Measurements from ENCODE around the gene TAMALIN. TPM values are rescaled to one million over a fixed set of nuclear protein-coding genes. Genes with fewer than 3 reads are reported as not detected.

TAMALIN gene
- polyA plus RNA-seq, 1 donor from 2014 or later, result 6.1 TPM

DNA sequence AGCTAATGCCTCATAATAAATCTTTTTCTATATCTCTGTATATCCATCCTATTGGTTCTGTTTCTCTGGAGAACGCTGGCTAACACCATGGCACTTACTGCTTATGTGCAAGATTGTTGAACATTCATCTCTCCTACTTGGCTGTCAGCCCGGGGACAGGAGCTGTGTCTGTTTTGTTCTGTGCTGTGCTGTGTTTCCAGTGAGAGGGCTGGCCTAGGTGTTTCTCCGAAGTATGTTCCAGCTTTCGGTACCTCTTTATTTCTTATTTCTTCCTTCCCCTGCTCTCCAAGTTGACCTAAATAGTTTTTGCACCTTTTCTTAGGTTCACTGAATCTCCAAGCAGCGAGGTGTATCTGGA, 25.7 kb downstream of the TAMALIN start:
- Histone ChIP-seq H3K36me3 (ENCODE audit: insufficient read depth, low read length) (no peaks in the 10 kb centered on the region), H3K4me3 (ENCODE audit: low read length) (peak overlapping the region; percentile 68), H4K20me1 (ENCODE audit: insufficient read depth) (no peaks in the 10 kb centered on the region), H3K4me2 (ENCODE audit: low read length) (peak overlapping the region; percentile 47), H3K9me2 (ENCODE audit: insufficient read depth, low read length) (no peaks in the 10 kb centered on the region), H3F3A (ENCODE audit: insufficient read depth, low read length, poor library complexity, severe bottlenecking) (no peaks in the 10 kb centered on the region), H3K27ac (ENCODE audit: low read length) (peak overlapping the region; percentile 64), H3K79me2 (replicated peaks; ENCODE audit: insufficient read depth, low read length) (no peaks in the 10 kb centered on the region), H2AFZ (ENCODE audit: low read depth, low read length) (no peak overlapping the region), H3K27me3 (ENCODE audit: insufficient read depth, low read depth, low read length) (no peaks in the 10 kb centered on the region), H3K9ac (ENCODE audit: low read length) (peak overlapping the region; percentile 74), H3K9me3 (ENCODE audit: low read length) (no peaks in the 10 kb centered on the region)
- TF ChIP-seq TAF1 (IDR thresholded peaks at IDR 0.05; ENCODE audit: low read depth) (peak; percentile 18), REST (IDR thresholded peaks at IDR 0.05; ENCODE audit: borderline replicate concordance) (peak; percentile 42), RAD21 (conservative IDR thresholded peaks at IDR 0.05) (no peak)
- TF ChIP-seq, protein P1, sequence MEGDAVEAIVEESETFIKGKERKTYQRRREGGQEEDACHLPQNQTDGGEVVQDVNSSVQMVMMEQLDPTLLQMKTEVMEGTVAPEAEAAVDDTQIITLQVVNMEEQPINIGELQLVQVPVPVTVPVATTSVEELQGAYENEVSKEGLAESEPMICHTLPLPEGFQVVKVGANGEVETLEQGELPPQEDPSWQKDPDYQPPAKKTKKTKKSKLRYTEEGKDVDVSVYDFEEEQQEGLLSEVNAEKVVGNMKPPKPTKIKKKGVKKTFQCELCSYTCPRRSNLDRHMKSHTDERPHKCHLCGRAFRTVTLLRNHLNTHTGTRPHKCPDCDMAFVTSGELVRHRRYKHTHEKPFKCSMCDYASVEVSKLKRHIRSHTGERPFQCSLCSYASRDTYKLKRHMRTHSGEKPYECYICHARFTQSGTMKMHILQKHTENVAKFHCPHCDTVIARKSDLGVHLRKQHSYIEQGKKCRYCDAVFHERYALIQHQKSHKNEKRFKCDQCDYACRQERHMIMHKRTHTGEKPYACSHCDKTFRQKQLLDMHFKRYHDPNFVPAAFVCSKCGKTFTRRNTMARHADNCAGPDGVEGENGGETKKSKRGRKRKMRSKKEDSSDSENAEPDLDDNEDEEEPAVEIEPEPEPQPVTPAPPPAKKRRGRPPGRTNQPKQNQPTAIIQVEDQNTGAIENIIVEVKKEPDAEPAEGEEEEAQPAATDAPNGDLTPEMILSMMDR (IDR thresholded peaks at IDR 0.05; ENCODE audit: poor library complexity, severe bottlenecking), result no peak

- no peak overlapping the region for H2AFZ ChIP-seq (ENCODE audit: low read depth, low read length)
Measured at GRCh38 chr12:52032804-52033445, 26.2 kb downstream of the TAMALIN start.

More at GRCh38 chr12:52032804-52033445, 26.2 kb downstream of the TAMALIN start:
- Histone ChIP-seq H3K79me2 (replicated peaks; ENCODE audit: insufficient read depth, low read length) (no peaks in the 10 kb centered on the region), H3F3A (ENCODE audit: insufficient read depth, low read length, poor library complexity, severe bottlenecking) (no peaks in the 10 kb centered on the region), H3K4me3 (ENCODE audit: low read length) (peak overlapping the region; percentile 68), H3K4me2 (ENCODE audit: low read length) (peak overlapping the region; percentile 47), H3K9me3 (ENCODE audit: low read length) (no peaks in the 10 kb centered on the region), H3K9me2 (ENCODE audit: insufficient read depth, low read length) (no peaks in the 10 kb centered on the region), H3K27ac (ENCODE audit: low read length) (peak overlapping the region; percentile 64), H3K9ac (ENCODE audit: low read length) (peak overlapping the region; percentile 74), H3K36me3 (ENCODE audit: insufficient read depth, low read length) (no peaks in the 10 kb centered on the region), H3K27me3 (ENCODE audit: insufficient read depth, low read depth, low read length) (no peaks in the 10 kb centered on the region), H4K20me1 (ENCODE audit: insufficient read depth) (no peaks in the 10 kb centered on the region)
- TF ChIP-seq, protein P1 (IDR thresholded peaks at IDR 0.05; ENCODE audit: poor library complexity, severe bottlenecking), result no peak
- TF ChIP-seq EZH2 (IDR thresholded peaks at IDR 0.05; ENCODE audit: borderline replicate concordance, insufficient read depth, low read length, poor library complexity, severe bottlenecking) (no peak), SMC3 (conservative IDR thresholded peaks at IDR 0.05; ENCODE audit: poor library complexity) (no peak), EP300 (conservative IDR thresholded peaks at IDR 0.05; ENCODE audit: poor library complexity, severe bottlenecking) (peak; percentile 33), RAD21 (conservative IDR thresholded peaks at IDR 0.05) (no peak), REST (IDR thresholded peaks at IDR 0.05; ENCODE audit: borderline replicate concordance) (peak; percentile 7), MXI1 (conservative IDR thresholded peaks at IDR 0.05; ENCODE audit: poor library complexity, severe bottlenecking) (no peak), TAF1 (IDR thresholded peaks at IDR 0.05; ENCODE audit: low read depth) (no peak), POLR2AphosphoS5 (IDR thresholded peaks at IDR 0.05) (peak; percentile 93)

Data from neural cell (in vitro differentiated cells).